Adrenal gland (tissue), 12 donors: ENCODE results near the gene EFEMP2. TPM values are rescaled to one million over a fixed set of nuclear protein-coding genes. Genes with fewer than 3 reads are reported as not detected.

Source experiments
- DNase-seq, 7 donors: peaks; one replicate each; pipeline ENCODE4 v3.0.0-alpha.2; 2019 to 2020
- H3K27ac ChIP-seq, 5 donors: fragments of 200-600 bp; sonication (generic) in 4 of 5; 1 replicate in 3 of 5; 2 replicates in 2 of 5; pipeline versions ENCODE4 v1.5.1 to v1.8.0; 2016 to 2020; ENCODE audit warnings: mild to moderate bottlenecking in 1 of 5
- H3K27me3 ChIP-seq: fragments of 200-600 bp; 2 replicates; pipeline ENCODE4 v1.8.0; 2021
- H3K36me3 ChIP-seq, 2 donors: fragments of 200-600 bp; replicated peaks in 1 of 2; 1 replicate in 1 of 2; 2 replicates in 1 of 2; pipeline versions ENCODE4 v1.5.1 to v1.8.0; 2018 to 2022
- H3K4me1 ChIP-seq, 2 donors: fragments of 200-600 bp; replicated peaks in 1 of 2; 1 replicate in 1 of 2; 2 replicates in 1 of 2; pipeline versions ENCODE4 v1.5.1 to v1.8.0; 2018 to 2021
- H3K4me3 ChIP-seq, 4 donors: fragments of 200-600 bp; sonication (generic) in 3 of 4; one replicate each; pipeline ENCODE4 v1.5.1; 2016 to 2018
- H3K9me3 ChIP-seq, 3 donors: fragments of 200-600 bp; sonication (generic) in 1 of 3; replicated peaks in 1 of 3; 1 replicate in 2 of 3; 2 replicates in 1 of 3; pipeline versions ENCODE4 v1.5.1 to v1.8.0; 2016 to 2021
- POLR2A ChIP-seq, 2 donors: fragments of 450-650 bp; IDR thresholded peaks; one replicate each; pipeline ENCODE4 v1.6.1; 2017; ENCODE audit warnings: antibody characterized with exemption in 2 of 2, mild to moderate bottlenecking in 2 of 2, moderate library complexity in 1 of 2
- WGBS, 4 donors: extraction: QIAGEN DNeasy Blood & Tissue Kit in 2 of 4; methylation state at CpG; one replicate each; pipeline versions ENCODE4 v1.1.5 to v1.1.7; 2013 to 2017; 5-methylcytosine and 5-hydroxymethylcytosine counted together
- intact Hi-C, 2 donors: fragments of 100-400 bp; cut with DNase I; formaldehyde crosslinking; loops; one replicate each; pipeline versions ENCODE4 v1.14.1 to v1.15.0; 2022 to 2023
- polyA plus RNA-seq, 3 donors: library from polyadenylated mRNA; stranded (reverse); fragments of 200-250 nt in 2 of 3; fragments of 350-450 nt in 1 of 3; fragmentation: Illumina TruSeq in 1 of 3; extraction: RNeasy Lipid Tissue Mini Kit (QIAGEN cat#74804) in 1 of 3; gene quantifications; one replicate each; pipeline ENCODE4 v1.2.3, GENCODE V29; 2013 to 2014
- total RNA-seq, 9 donors: library from RNA; depleted of rRNA in 4 of 9; stranded (reverse); fragments of >200 nt in 4 of 9; fragments of 120-200 nt in 1 of 9; fragmentation: NEBNext Ultra II Directional in 1 of 9; extraction: Animal tissue kit (Norgen Biotek cat#: 25700) in 1 of 9; gene quantifications; one replicate each; pipeline versions ENCODE4 v1.1.0 to v1.2.4, GENCODE V29; 2013 to 2023
- TF ChIP-seq, protein P1 (sequence below), 6 experiments: fragments of 450-650 bp in 4 of 6; fragments of 200-600 bp in 2 of 6; sonication (generic) in 1 of 6; IDR thresholded peaks; 1 replicate in 5 of 6; 2 replicates in 1 of 6; pipeline versions ENCODE4 v1.5.1 to v1.8.0; 2016 to 2021; ENCODE audit warnings: antibody characterized with exemption in 6 of 6, mild to moderate bottlenecking in 2 of 6, moderate library complexity in 1 of 6
- donor health status: healthy with polysubstance abuse.
- donor health status: Bipolar disorder and iron deficiency.
- donor health status: DM: yes; HTN: yes; CAD: no.
- donor health status: DM: no; HTN: no; CAD: no.
- donor health status: DM: no; HTN: no; CAD: no.
- donor health status: DM: yes; HTN: yes; CAD: no.

The EFEMP2 gene
- total and polyA plus RNA-seq, 12 donors = 20.3 to 156 (median 63.6) TPM

DNA sequence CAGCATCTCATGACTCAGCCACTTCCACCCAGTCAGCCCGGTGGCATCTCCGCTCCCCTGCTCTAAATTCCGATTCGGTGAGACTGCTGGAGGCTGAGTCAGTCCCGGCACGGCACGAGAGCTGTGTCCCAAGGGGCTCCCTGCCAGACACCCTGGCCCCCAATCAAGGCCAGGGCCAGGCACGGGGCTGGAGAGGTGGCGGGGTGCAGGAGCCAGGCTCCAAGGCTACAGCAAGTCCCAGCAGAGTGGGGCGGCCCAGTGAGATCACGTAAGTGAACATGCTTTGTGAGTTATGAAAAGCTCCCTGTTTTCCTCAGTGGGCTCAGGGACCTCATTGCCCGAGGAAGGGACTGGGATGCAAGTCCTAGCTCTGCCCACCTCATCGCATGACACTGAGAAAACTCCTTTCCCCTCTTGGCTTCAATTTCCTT, 43.2 kb upstream of the EFEMP2 start:
- H3K36me3 ChIP-seq = peaks cover 0 to 4% of the 10 kb centered on the region in 2 donors
- H3K9me3 ChIP-seq = no peaks in the 10 kb centered on the region
- no peak overlapping the region for H3K4me3 ChIP-seq
- WGBS, 4 donors = 10 to 29% (median 15%) methylated on average over 2 to 13 of the region's 13 CpGs
- DNase-seq = peak; percentile 90 to 99 (median 96)
- TF ChIP-seq, protein P1, sequence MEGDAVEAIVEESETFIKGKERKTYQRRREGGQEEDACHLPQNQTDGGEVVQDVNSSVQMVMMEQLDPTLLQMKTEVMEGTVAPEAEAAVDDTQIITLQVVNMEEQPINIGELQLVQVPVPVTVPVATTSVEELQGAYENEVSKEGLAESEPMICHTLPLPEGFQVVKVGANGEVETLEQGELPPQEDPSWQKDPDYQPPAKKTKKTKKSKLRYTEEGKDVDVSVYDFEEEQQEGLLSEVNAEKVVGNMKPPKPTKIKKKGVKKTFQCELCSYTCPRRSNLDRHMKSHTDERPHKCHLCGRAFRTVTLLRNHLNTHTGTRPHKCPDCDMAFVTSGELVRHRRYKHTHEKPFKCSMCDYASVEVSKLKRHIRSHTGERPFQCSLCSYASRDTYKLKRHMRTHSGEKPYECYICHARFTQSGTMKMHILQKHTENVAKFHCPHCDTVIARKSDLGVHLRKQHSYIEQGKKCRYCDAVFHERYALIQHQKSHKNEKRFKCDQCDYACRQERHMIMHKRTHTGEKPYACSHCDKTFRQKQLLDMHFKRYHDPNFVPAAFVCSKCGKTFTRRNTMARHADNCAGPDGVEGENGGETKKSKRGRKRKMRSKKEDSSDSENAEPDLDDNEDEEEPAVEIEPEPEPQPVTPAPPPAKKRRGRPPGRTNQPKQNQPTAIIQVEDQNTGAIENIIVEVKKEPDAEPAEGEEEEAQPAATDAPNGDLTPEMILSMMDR (IDR thresholded peaks at IDR 0.05) = no peak
- peak in 1 of 2 donors; percentile 69 for TF ChIP-seq POLR2A (IDR thresholded peaks at IDR 0.05)
- H3K4me1 ChIP-seq = peaks cover 35 to 52% of the 10 kb centered on the region in 2 donors
- peak overlapping the region; percentile 19 to 95 (median 86) for H3K27ac ChIP-seq
- intact Hi-C loops = no loop called here
- no peaks in the 10 kb centered on the region for H3K27me3 ChIP-seq

DNA sequence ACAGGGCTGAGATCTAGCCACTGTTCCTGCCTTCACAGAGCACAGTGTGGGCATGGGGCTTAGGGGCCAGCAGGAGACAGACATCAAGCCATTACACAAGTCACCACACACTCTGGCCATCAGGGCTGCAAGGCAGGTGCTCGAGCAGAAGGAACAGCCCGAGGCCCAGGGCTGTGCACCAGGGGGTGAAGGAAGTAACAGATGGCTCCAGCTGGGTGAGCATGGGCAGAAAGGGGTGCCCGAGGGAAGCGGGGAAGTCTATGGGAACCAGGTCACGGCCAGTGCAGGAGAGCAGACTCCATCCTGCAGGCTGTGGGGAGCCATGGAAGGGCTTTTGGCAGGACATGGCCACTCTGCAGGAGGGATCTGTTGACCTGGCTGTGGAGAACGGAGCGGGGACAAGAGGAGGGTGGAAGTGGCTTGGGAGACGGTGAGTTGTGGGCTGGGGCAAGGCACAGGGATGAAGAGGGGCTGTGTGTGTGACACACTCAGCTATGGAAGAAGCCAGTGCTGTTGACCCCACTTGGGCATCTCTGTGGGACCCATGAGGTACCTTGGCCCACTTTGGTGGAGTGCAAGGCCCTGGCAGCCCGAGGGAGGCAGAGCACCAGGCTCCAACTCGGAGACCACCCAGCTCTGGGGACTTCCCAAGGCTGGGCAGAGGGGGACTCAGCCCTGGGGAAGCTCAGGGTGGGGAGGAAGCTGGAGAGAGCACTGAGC, 42.7 kb upstream of the EFEMP2 start:
- 44 to 58% (median 47%) methylated on average over 8 to 10 of the region's 10 CpGs for WGBS, 4 donors
- TF ChIP-seq, protein P1 (IDR thresholded peaks at IDR 0.05) = no peak
- no peak for TF ChIP-seq POLR2A (IDR thresholded peaks at IDR 0.05)
- H3K4me3 ChIP-seq = no peak overlapping the region
- no peaks in the 10 kb centered on the region for H3K9me3 ChIP-seq
- no peaks in the 10 kb centered on the region for H3K36me3 ChIP-seq
- H3K4me1 ChIP-seq = peaks cover 31 to 47% of the 10 kb centered on the region in 2 donors
- intact Hi-C loops = no loop called here
- peak in 2 of 7 donors; percentile 32 to 39 for DNase-seq
- H3K27ac ChIP-seq = peak overlapping the region in 4 of 5 donors; percentile 64 to 95 (median 89)
- H3K27me3 ChIP-seq = no peaks in the 10 kb centered on the region

DNA sequence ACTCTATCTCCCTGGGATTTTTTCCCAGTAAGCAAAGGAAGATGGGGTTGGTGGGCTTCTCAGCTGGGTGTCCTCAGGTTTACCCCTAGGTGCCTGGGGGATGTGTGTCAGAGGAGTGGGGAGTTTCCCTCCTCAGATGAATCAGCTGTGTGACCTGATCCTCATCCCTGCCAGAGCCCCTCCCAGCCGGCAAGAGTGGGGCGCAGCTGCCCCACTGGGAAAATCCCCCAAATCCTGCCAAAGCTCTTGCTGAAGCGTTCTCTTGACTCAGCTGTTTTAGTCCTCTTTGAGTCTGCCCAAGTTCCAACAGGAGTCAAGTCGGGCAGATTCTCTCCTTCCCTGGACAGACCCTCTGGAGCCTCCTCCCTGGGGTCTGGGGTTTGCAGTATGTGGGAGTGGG, 40.2 kb upstream of the EFEMP2 start:
- H3K9me3 ChIP-seq = no peaks in the 10 kb centered on the region
- peaks cover 23 to 38% of the 10 kb centered on the region in 2 donors for H3K4me1 ChIP-seq
- DNase-seq = no peak
- 55 to 76% (median 62%) methylated on average over 4 of the region's 4 CpGs for WGBS, 4 donors
- no peak overlapping the region for H3K4me3 ChIP-seq
- no peaks in the 10 kb centered on the region for H3K27me3 ChIP-seq
- H3K36me3 ChIP-seq = no peaks in the 10 kb centered on the region
- intact Hi-C loops = no loop called here
- H3K27ac ChIP-seq = no peak overlapping the region
- no peak for TF ChIP-seq POLR2A (IDR thresholded peaks at IDR 0.05)
- TF ChIP-seq, protein P1 (IDR thresholded peaks at IDR 0.05) = no peak

DNA sequence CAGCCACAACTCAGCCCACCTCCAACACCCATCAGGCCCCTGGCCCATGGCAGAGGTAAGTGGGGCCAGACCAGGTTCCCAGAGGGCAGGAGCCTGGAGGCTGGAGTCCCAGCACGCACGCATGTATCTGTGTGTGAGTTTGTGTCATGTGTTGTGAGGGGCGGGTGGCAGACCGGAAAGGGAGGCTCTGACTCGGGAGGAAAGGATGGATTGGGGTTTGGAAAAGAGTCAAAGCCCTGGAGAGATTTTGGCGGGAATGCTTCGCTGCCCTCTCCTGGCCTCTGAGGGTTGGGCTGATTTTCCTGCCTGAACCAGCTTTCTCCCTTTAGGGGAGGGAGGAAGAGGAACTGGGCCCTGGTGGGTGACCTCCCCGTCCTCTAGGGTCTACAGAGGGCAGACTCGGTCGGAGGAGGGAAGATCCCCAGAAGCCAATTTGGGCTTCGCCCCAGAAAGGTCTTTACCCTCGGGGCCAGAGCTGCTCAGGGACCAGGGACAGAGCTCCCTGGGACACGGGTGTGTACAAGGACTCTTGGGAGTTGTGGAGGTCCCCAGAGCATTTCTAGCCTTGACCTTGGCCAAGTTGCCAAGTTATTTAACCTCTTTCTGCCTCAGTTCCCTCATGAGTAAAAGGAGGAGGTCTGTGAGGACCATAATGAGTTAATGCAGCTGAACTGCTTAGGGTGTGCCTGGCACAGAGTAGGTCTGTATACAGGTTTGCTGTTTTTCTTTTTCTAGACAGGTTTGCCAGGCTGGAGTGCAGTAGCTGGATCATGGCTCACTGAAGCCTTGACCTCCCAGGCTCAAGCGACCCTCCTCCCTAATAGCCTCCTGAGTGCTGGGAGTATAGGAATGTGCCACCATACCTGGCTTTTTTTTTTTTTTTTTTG, 39.3 kb upstream of the EFEMP2 start:
- H3K4me1 ChIP-seq = peaks cover 15 to 28% of the 10 kb centered on the region in 2 donors
- intact Hi-C loops = no loop called here
- no peak overlapping the region for H3K4me3 ChIP-seq
- 12 to 17% (median 16%) methylated on average over 9 to 14 of the region's 14 CpGs for WGBS, 4 donors
- H3K9me3 ChIP-seq = no peaks in the 10 kb centered on the region
- peak in 6 of 7 donors; percentile 23 to 52 (median 48) for DNase-seq
- no peaks in the 10 kb centered on the region for H3K27me3 ChIP-seq
- TF ChIP-seq POLR2A (IDR thresholded peaks at IDR 0.05) = no peak
- TF ChIP-seq, protein P1 (IDR thresholded peaks at IDR 0.05) = peak in 2 of 6 experiments; percentile 22
- H3K36me3 ChIP-seq = no peaks in the 10 kb centered on the region
- H3K27ac ChIP-seq = peak overlapping the region in 2 of 5 donors; percentile 34 to 75
